BJ (cell line): ENCODE measurements around the gene ITPK1. TPM values are rescaled to one million over a fixed set of nuclear protein-coding genes. Genes with fewer than 3 reads are reported as not detected.

Experiments used
- CTCF ChIA-PET: fragments of 350-600 bp; formaldehyde crosslinking; extraction: SDS; loops from one replicate; lab custom pipeline; 2021; ENCODE audit warnings: antibody characterized with exemption, inconsistent platforms; lab: Yijun Ruan, JAX
- POLR2A ChIA-PET: fragments of 300-600 bp; sonication (Branson Sonifier 250); formaldehyde crosslinking; extraction: SDS; loops from one replicate; lab custom pipeline; 2021; ENCODE audit warnings: antibody characterized with exemption; lab: Charles Lee
- DNase-seq: peaks from one replicate; pipeline ENCODE4 v3.0.0-alpha.2; 2011; ENCODE audit warnings: low read depth
- H3K27me3 ChIP-seq: 2 replicates; pipeline ENCODE4 v1.6.0; 2011; ENCODE audit warnings: low read length; ENCODE audit not compliant: control insufficient read depth, insufficient read depth
- H3K36me3 ChIP-seq: 2 replicates; pipeline ENCODE4 v1.5.1; 2011; ENCODE audit warnings: low read length; ENCODE audit not compliant: control insufficient read depth, insufficient read depth
- H3K4me3 ChIP-seq: 2 replicates; pipeline ENCODE4 v1.5.1; 2011; ENCODE audit warnings: low read depth, mild to moderate bottlenecking, control low read depth, low read length
- CTCF ChIP-seq: IDR thresholded peaks from 2 replicates; pipeline ENCODE4 v1.5.1; 2011; ENCODE audit warnings: low read depth, mild to moderate bottlenecking, control low read depth, inconsistent platforms, low read length, moderate library complexity; ENCODE audit not compliant: insufficient read depth
- polyA plus RNA-seq: library from polyadenylated mRNA; depleted of rRNA; stranded (reverse); fragments of >200 nt; gene quantifications from 2 replicates; pipeline ENCODE4 v1.2.3, GENCODE V29; 2011

Gene ITPK1
- polyA plus RNA-seq, 1 experiment, result 49.0 TPM

GRCh38 chr14:93056840-93057585, 58.7 kb downstream of the ITPK1 start:
- no peaks in the 10 kb centered on the region for H3K36me3 ChIP-seq
- TF ChIP-seq CTCF, result no peak
- no peak for DNase-seq
- ChIA-PET CTCF (interaction anchor here (1.1 to 1.4 kb wide), 2 partner anchors 56 to 76 kb away, joined by 3 to 4 read pairs; no protein-coding TSS in a partner anchor), POLR2A (no interaction called here)
- no peaks in the 10 kb centered on the region for H3K27me3 ChIP-seq
- no peak overlapping the region for H3K4me3 ChIP-seq

GRCh38 chr14:93056166-93056839, 59.4 kb downstream of the ITPK1 start:
- Histone ChIP-seq H3K4me3 (no peak overlapping the region), H3K36me3 (no peaks in the 10 kb centered on the region), H3K27me3 (no peaks in the 10 kb centered on the region)
- POLR2A ChIA-PET, result no interaction called here
- TF ChIP-seq CTCF, result no peak
- DNase-seq, result no peak
- CTCF ChIA-PET, result interaction anchor here (1.1 to 1.4 kb wide), 2 partner anchors 57 to 76 kb away, joined by 3 to 4 read pairs; no protein-coding TSS in a partner anchor

GRCh38 chr14:93055651-93056115, 60.0 kb downstream of the ITPK1 start:
- no peak for TF ChIP-seq CTCF
- H3K27me3 ChIP-seq, result no peaks in the 10 kb centered on the region
- no peaks in the 10 kb centered on the region for H3K36me3 ChIP-seq
- H3K4me3 ChIP-seq, result no peak overlapping the region
- DNase-seq, result no peak
- POLR2A ChIA-PET, result no interaction called here
- CTCF ChIA-PET, result interaction anchor here (1.1 kb wide), 1 partner anchor 57 kb away, joined by 4 read pairs; no protein-coding TSS in a partner anchor

GRCh38 chr14:93054876-93055275, 60.8 kb downstream of the ITPK1 start:
- CTCF ChIA-PET, result interaction anchor here (0.5 kb wide), 1 partner anchor 128 kb away, joined by 3 read pairs; no protein-coding TSS in a partner anchor
- H3K36me3 ChIP-seq, result no peaks in the 10 kb centered on the region
- TF ChIP-seq CTCF, result no peak
- no peak for DNase-seq
- no peak overlapping the region for H3K4me3 ChIP-seq
- POLR2A ChIA-PET, result no interaction called here
- no peaks in the 10 kb centered on the region for H3K27me3 ChIP-seq

- H3K27me3 ChIP-seq, result no peaks in the 10 kb centered on the region
- TF ChIP-seq CTCF, result no peak
- POLR2A ChIA-PET, result no interaction called here
- CTCF ChIA-PET, result no interaction called here
- H3K4me3 ChIP-seq, result no peak overlapping the region
- H3K36me3 ChIP-seq, result no peaks in the 10 kb centered on the region
- no peak for DNase-seq
These were observed 61.7 kb downstream of the ITPK1 start for GRCh38 chr14:93054006-93054405.
